HL-60 (cell line): Measurements from ENCODE around the gene RAD23A.

Experiments used
- DNase-seq, 2 experiments: peaks; one replicate each; pipeline ENCODE4 v3.0.0-alpha.2; 2010 to 2020; ENCODE audit warnings: low read depth in 1 of 2, low spot score in 1 of 2
- H3K27ac ChIP-seq: fragments of 250-450 bp; sonication (Bioruptor Pico); replicated peaks from 2 replicates; pipeline ENCODE4 v1.5.1; 2020; ENCODE audit warnings: mild to moderate bottlenecking, moderate library complexity
- H3K27me3 ChIP-seq: fragments of 250-450 bp; sonication (Bioruptor Pico); 2 replicates; pipeline ENCODE4 v1.5.1; 2021; ENCODE audit warnings: mild to moderate bottlenecking, moderate library complexity; ENCODE audit not compliant: insufficient read depth, poor library complexity, severe bottlenecking
- H3K4me3 ChIP-seq: replicated peaks from 2 replicates; pipeline ENCODE4 v1.5.1; 2011; ENCODE audit warnings: mild to moderate bottlenecking, control low read depth, low read length; ENCODE audit not compliant: insufficient read depth
- GABPA ChIP-seq: IDR thresholded peaks from 2 replicates; pipeline ENCODE4 v1.6.1; 2012; ENCODE audit warnings: low read depth
- POLR2AphosphoS5 ChIP-seq: IDR thresholded peaks from 2 replicates; pipeline ENCODE4 v1.6.1; 2012; ENCODE audit warnings: low read depth
- SPI1 ChIP-seq: IDR thresholded peaks from 2 replicates; pipeline ENCODE4 v1.6.1; 2012; ENCODE audit warnings: low read depth, mild to moderate bottlenecking, borderline replicate concordance
- TF ChIP-seq, protein P1 (sequence below): IDR thresholded peaks from 2 replicates; pipeline ENCODE4 v1.6.1; 2012; ENCODE audit warnings: low read depth; ENCODE audit not compliant: insufficient replicate concordance
- TF ChIP-seq, protein P2 (sequence below): IDR thresholded peaks from one replicate; pipeline ENCODE4 v1.5.1; 2011; ENCODE audit warnings: low read length, control low read depth, inconsistent platforms; ENCODE audit not compliant: insufficient read depth

RAD23A gene

DNA sequence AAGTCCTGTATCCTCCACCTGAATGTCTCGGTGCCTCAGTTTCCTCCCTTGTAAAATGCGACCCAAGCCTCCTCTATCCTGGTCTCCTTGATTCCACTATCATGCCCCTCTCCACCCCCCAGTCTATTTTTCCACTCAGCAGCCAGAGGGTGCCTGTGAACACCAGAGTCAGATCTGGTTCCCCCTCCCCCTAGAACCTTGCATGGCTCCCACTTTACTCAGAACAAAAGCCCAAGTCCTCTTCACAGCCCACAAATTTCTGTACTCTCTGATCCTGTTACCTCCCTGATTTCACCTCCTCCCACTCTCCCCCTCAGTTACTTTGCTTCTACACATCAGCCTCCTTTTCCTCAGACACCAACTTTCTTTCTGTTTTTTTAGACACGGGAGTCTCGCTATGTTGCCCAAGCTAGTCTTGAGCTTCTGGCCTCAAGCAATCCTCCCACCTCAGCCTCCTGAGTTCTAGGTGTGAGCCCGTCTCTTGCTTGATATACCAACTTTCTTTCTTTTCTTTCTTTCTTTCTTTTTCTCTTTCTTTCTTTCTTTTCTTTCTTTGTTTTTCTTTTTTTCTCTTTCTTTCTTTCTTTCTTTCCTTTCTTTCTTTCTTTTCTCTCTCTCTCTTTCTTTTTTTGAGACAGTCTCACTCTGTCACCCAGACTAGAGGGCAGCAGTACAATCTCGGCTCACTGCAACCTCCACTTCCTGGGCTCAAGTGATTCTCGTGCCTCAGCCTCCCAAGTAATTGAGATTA is 24.6 kb downstream of the RAD23A start:
- H3K4me3 ChIP-seq: no peak overlapping the region
- H3K27ac ChIP-seq: no peak overlapping the region
- TF ChIP-seq POLR2AphosphoS5 (no peak), GABPA (no peak), SPI1 (no peak)
- TF ChIP-seq, protein P1, sequence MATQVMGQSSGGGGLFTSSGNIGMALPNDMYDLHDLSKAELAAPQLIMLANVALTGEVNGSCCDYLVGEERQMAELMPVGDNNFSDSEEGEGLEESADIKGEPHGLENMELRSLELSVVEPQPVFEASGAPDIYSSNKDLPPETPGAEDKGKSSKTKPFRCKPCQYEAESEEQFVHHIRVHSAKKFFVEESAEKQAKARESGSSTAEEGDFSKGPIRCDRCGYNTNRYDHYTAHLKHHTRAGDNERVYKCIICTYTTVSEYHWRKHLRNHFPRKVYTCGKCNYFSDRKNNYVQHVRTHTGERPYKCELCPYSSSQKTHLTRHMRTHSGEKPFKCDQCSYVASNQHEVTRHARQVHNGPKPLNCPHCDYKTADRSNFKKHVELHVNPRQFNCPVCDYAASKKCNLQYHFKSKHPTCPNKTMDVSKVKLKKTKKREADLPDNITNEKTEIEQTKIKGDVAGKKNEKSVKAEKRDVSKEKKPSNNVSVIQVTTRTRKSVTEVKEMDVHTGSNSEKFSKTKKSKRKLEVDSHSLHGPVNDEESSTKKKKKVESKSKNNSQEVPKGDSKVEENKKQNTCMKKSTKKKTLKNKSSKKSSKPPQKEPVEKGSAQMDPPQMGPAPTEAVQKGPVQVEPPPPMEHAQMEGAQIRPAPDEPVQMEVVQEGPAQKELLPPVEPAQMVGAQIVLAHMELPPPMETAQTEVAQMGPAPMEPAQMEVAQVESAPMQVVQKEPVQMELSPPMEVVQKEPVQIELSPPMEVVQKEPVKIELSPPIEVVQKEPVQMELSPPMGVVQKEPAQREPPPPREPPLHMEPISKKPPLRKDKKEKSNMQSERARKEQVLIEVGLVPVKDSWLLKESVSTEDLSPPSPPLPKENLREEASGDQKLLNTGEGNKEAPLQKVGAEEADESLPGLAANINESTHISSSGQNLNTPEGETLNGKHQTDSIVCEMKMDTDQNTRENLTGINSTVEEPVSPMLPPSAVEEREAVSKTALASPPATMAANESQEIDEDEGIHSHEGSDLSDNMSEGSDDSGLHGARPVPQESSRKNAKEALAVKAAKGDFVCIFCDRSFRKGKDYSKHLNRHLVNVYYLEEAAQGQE: no peak
- TF ChIP-seq, protein P2, sequence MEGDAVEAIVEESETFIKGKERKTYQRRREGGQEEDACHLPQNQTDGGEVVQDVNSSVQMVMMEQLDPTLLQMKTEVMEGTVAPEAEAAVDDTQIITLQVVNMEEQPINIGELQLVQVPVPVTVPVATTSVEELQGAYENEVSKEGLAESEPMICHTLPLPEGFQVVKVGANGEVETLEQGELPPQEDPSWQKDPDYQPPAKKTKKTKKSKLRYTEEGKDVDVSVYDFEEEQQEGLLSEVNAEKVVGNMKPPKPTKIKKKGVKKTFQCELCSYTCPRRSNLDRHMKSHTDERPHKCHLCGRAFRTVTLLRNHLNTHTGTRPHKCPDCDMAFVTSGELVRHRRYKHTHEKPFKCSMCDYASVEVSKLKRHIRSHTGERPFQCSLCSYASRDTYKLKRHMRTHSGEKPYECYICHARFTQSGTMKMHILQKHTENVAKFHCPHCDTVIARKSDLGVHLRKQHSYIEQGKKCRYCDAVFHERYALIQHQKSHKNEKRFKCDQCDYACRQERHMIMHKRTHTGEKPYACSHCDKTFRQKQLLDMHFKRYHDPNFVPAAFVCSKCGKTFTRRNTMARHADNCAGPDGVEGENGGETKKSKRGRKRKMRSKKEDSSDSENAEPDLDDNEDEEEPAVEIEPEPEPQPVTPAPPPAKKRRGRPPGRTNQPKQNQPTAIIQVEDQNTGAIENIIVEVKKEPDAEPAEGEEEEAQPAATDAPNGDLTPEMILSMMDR: no peak
- DNase-seq: no peak
- H3K27me3 ChIP-seq: no peaks in the 10 kb centered on the region

DNA sequence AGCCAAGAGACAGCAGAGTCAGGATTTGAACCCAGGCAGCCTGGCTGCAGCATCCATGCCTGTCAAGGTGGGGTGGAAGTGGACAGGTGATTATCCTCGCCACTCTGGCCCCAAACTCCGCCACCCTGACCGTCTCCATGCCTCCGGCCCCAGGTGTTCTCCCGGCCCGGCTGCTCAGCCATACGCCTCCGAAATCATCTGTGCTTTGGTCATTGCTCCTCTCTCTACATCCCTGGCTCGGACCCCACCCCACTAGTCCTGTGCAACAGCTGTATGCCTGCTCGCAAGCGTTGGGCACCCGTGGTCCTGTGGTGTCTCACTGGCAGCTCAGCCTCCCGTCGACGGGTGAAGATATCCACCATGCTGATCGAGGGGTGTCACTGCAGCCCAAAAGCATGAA is 27.6 kb downstream of the RAD23A start:
- H3K27ac ChIP-seq: no peak overlapping the region
- H3K4me3 ChIP-seq: no peak overlapping the region
- no peak for DNase-seq
- H3K27me3 ChIP-seq: no peaks in the 10 kb centered on the region
- TF ChIP-seq POLR2AphosphoS5: no peak
- TF ChIP-seq, protein P1: no peak

DNA sequence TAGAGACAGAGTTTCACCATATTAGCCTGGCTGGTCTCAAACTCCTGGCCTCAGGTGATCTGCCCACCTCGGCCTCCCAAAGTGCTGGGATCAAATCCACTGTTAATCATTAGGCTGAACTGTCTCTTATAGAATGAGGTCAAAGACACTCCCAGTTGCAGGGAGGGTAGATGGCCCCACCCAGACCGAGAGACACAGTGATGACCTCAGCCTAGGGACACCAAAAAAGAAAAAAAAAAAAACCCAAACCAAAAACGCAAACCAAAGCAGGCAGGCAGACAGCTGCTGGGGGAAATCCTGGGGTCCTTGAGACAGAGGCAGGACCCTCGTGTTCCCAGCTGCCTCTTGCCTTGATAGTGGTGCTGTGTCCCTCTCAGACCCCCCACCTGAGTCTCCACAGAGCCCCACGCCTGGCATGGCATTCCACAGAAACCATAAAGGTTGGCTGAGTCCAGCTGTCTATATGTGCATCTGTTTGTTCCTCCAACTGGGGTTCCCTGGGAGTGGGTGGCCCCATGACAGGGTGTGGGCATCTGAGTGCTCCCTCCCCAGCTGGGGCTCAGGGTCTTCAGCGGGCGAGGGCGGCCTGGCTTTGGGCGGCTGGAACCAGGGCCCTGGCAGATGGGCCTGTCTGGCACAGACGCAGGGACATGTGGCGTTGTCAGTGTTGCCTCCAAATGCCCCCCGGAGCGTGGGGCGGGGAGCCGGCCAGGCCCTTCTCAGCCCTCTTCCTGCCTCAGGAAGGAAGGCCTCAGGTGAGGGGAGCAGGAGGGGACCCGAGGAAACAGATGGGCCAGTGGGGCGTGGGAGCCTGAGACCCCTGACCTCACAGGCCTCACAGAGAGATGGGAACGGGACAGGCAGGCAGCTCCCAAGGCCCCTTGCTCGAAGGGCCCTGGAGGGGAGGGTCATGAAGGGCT is 28.9 kb downstream of the RAD23A start:
- Histone ChIP-seq H3K27ac (no peak overlapping the region), H3K4me3 (no peak overlapping the region), H3K27me3 (no peaks in the 10 kb centered on the region)
- TF ChIP-seq SPI1 (no peak), GABPA (no peak)
- TF ChIP-seq, protein P1: no peak
- TF ChIP-seq, protein P2: no peak
- DNase-seq: no peak
